Breast epithelium (tissue), 4 donors: ENCODE data around the gene C3. TPM values are rescaled to one million over a fixed set of nuclear protein-coding genes. Genes with fewer than 3 reads are reported as not detected.
"Not testable (repeated sequence)": the region's sequence is repeated elsewhere in the genome, so short reads cannot be mapped to it uniquely, and the experiment has no call there.

Source experiments
- DNase-seq, 2 donors: peaks; one replicate each; pipeline ENCODE4 v3.0.0-alpha.2; 2019; ENCODE audit warnings: low spot score in 2 of 2
- H3K27ac ChIP-seq, 2 donors: fragments of 200-600 bp; sonication (generic) in 1 of 2; one replicate each; pipeline ENCODE4 v1.5.1; 2016 to 2019; ENCODE audit warnings: mild to moderate bottlenecking in 1 of 2
- H3K27me3 ChIP-seq, 2 donors: fragments of 200-600 bp; sonication (generic) in 1 of 2; one replicate each; pipeline versions ENCODE4 v1.5.1 to v1.6.0; 2017 to 2019; ENCODE audit warnings: control low read depth in 1 of 2, mild to moderate bottlenecking in 1 of 2
- H3K36me3 ChIP-seq: fragments of 200-600 bp; one replicate; pipeline ENCODE4 v1.5.1; 2019
- H3K4me1 ChIP-seq, 2 donors: fragments of 200-600 bp; sonication (generic); one replicate each; pipeline ENCODE4 v1.5.1; 2016 to 2019; ENCODE audit warnings: control low read depth in 1 of 2
- H3K4me3 ChIP-seq, 3 donors: fragments of 200-600 bp; sonication (generic); 1 replicate in 2 of 3; 2 replicates in 1 of 3; pipeline ENCODE4 v1.5.1; 2016 to 2019; ENCODE audit warnings: mild to moderate bottlenecking in 3 of 3, moderate library complexity in 2 of 3
- H3K9me3 ChIP-seq, 2 donors: fragments of 200-600 bp; sonication (generic) in 1 of 2; one replicate each; pipeline ENCODE4 v1.5.1; 2016 to 2019; ENCODE audit warnings: control low read depth in 1 of 2
- POLR2A ChIP-seq: fragments of 450-650 bp; IDR thresholded peaks from one replicate; pipeline ENCODE4 v1.6.1; 2016; ENCODE audit warnings: antibody characterized with exemption, mild to moderate bottlenecking, moderate library complexity
- POLR2AphosphoS5 ChIP-seq, 3 donors: sonication (generic); formaldehyde crosslinking; IDR thresholded peaks; one replicate each; pipeline ENCODE4 v1.6.1; 2017; ENCODE audit warnings: antibody characterized with exemption in 3 of 3
- intact Hi-C: fragments of 100-400 bp; cut with DNase I; formaldehyde crosslinking; loops from one replicate; pipeline ENCODE4 v1.15.1; 2023; ENCODE audit warnings: low total_unique reads
- total RNA-seq, 3 donors: library from RNA; depleted of rRNA; stranded (reverse); fragments of >200 nt; gene quantifications; one replicate each; pipeline ENCODE4 v1.1.0, GENCODE V29; 2016
- TF ChIP-seq, protein P1 (sequence below), 3 donors: fragments of 450-650 bp; IDR thresholded peaks; one replicate each; pipeline ENCODE4 v1.5.1; 2016 to 2017; ENCODE audit warnings: antibody characterized with exemption in 3 of 3, mild to moderate bottlenecking in 3 of 3, moderate library complexity in 3 of 3

The C3 gene
- total RNA-seq, 3 donors from 2014 or later, result 856 to 1,298 (median 1,115) TPM

- intact Hi-C loops, result no loop called here
- no peak for DNase-seq
- Histone ChIP-seq H3K4me3 (no peak overlapping the region), H3K9me3 (no peaks in the 10 kb centered on the region), H3K27me3 (no peaks in the 10 kb centered on the region), H3K27ac (no peak overlapping the region), H3K4me1 (no peaks in the 10 kb centered on the region), H3K36me3 (no peaks in the 10 kb centered on the region)
- TF ChIP-seq, protein P1, sequence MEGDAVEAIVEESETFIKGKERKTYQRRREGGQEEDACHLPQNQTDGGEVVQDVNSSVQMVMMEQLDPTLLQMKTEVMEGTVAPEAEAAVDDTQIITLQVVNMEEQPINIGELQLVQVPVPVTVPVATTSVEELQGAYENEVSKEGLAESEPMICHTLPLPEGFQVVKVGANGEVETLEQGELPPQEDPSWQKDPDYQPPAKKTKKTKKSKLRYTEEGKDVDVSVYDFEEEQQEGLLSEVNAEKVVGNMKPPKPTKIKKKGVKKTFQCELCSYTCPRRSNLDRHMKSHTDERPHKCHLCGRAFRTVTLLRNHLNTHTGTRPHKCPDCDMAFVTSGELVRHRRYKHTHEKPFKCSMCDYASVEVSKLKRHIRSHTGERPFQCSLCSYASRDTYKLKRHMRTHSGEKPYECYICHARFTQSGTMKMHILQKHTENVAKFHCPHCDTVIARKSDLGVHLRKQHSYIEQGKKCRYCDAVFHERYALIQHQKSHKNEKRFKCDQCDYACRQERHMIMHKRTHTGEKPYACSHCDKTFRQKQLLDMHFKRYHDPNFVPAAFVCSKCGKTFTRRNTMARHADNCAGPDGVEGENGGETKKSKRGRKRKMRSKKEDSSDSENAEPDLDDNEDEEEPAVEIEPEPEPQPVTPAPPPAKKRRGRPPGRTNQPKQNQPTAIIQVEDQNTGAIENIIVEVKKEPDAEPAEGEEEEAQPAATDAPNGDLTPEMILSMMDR (IDR thresholded peaks at IDR 0.05), result no peak
- TF ChIP-seq POLR2A (no peak), POLR2AphosphoS5 (IDR thresholded peaks at IDR 0.05) (no peak)
These were observed 43.0 kb downstream of the C3 start for GRCh38 chr19:6677495-6677882.

DNA sequence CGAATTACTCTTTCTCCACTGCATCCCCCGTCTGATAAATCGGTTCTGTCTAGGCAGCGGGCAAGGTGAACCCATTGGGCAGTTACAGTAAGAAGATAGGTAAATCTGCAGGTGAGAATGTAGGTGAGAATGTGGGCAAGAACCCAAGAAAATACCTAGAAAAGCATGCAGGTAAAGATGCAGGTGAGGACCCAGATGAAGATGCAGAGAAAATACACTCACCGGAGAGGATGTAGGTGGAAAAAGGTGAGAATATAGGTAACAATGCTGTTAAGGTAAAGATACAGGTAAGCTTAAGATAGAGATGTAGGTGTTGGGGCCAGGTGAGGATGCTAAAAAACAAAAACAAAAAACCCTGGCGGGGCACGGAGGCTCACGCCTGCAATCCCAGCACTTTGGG is 44.2 kb downstream of the C3 start:
- Histone ChIP-seq H3K27ac (no peak overlapping the region), H3K4me1 (no peaks in the 10 kb centered on the region), H3K4me3 (no peak overlapping the region), H3K27me3 (no peaks in the 10 kb centered on the region), H3K36me3 (no peaks in the 10 kb centered on the region), H3K9me3 (no peaks in the 10 kb centered on the region)
- intact Hi-C loops, result no loop called here
- TF ChIP-seq, protein P1 (IDR thresholded peaks at IDR 0.05), result no peak
- TF ChIP-seq POLR2AphosphoS5 (IDR thresholded peaks at IDR 0.05) (no peak), POLR2A (no peak)
- no peak for DNase-seq

GRCh38 chr19:6674868-6675305 is 45.6 kb downstream of the C3 start:
- Histone ChIP-seq H3K36me3 (no peaks in the 10 kb centered on the region), H3K27ac (no peak overlapping the region), H3K4me3 (no peak overlapping the region), H3K4me1 (no peaks in the 10 kb centered on the region), H3K27me3 (no peaks in the 10 kb centered on the region), H3K9me3 (no peaks in the 10 kb centered on the region)
- intact Hi-C loops, result no loop called here
- DNase-seq, result peak in 1 of 2 donors; percentile 36
- TF ChIP-seq POLR2AphosphoS5 (IDR thresholded peaks at IDR 0.05) (no peak), POLR2A (no peak)
- TF ChIP-seq, protein P1 (IDR thresholded peaks at IDR 0.05), result no peak

DNA sequence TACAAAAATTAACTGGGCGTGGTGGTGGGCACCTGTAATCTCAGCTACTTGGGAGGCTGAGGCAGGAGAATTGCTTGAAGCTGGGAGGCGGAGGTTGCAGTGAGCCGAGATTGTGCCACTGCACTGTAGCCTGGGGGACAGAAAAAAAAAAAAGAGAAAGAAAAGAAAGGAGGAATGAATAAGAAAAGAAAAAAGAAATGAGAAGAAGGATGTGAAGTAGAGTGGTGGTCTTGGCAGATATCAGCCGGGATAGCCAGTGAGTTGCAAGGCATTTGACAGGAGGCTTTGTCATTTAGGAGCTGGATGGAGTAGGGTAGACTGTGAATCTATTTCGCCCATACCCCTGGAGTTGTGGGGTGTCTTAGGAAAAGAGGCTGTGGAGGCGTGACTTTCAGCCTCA is 46.0 kb downstream of the C3 start:
- H3K36me3 ChIP-seq, H3K27ac ChIP-seq, DNase-seq, H3K4me1 ChIP-seq, H3K4me3 ChIP-seq, H3K9me3 ChIP-seq, intact Hi-C loops, H3K27me3 ChIP-seq: not testable (repeated sequence)

GRCh38 chr19:6672693-6673290 is 47.7 kb downstream of the C3 start:
- Histone ChIP-seq H3K27ac (no peak overlapping the region), H3K27me3 (no peaks in the 10 kb centered on the region), H3K4me1 (no peaks in the 10 kb centered on the region), H3K36me3 (no peaks in the 10 kb centered on the region), H3K9me3 (no peaks in the 10 kb centered on the region), H3K4me3 (no peak overlapping the region)
- intact Hi-C loops, result no loop called here
- DNase-seq, result no peak
- no peak for TF ChIP-seq POLR2A
- TF ChIP-seq POLR2AphosphoS5 (IDR thresholded peaks at IDR 0.05), result no peak
- TF ChIP-seq, protein P1 (IDR thresholded peaks at IDR 0.05), result no peak

DNA sequence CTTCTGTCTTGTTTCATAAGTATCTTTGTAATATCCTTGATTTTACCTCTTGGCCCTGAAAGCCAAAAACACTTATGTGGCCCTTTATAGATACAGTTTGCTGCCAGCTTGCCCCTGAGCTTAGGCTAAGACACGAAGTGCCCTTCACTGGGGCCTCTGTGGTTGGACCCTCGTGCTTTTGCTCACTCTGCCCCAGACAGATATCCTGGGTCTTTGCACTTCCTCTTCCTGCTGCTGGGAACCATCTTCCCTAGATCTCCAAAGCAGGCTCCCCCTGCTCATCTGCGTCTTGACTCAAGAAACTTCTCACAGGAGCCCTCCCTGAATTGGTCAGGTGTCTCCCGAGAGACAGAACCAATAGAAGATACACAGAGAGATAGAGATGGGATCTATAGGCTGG is 48.5 kb downstream of the C3 start:
- no peaks in the 10 kb centered on the region for H3K36me3 ChIP-seq
- H3K9me3 ChIP-seq, result no peaks in the 10 kb centered on the region
- no peaks in the 10 kb centered on the region for H3K27me3 ChIP-seq
- no peak for TF ChIP-seq POLR2AphosphoS5 (IDR thresholded peaks at IDR 0.05)
- TF ChIP-seq, protein P1 (IDR thresholded peaks at IDR 0.05), result no peak
- no peak for TF ChIP-seq POLR2A
- no peak overlapping the region for H3K4me3 ChIP-seq
- H3K27ac ChIP-seq, result no peak overlapping the region
- intact Hi-C loops, result no loop called here
- H3K4me1 ChIP-seq, result no peaks in the 10 kb centered on the region
- no peak for DNase-seq
